ENCODE measurements around the gene CXCR4.

GRCh38 chr2:136143603-136144451 lies 25.9 kb upstream of the CXCR4 start:
- TF ChIP-seq, protein P1, sequence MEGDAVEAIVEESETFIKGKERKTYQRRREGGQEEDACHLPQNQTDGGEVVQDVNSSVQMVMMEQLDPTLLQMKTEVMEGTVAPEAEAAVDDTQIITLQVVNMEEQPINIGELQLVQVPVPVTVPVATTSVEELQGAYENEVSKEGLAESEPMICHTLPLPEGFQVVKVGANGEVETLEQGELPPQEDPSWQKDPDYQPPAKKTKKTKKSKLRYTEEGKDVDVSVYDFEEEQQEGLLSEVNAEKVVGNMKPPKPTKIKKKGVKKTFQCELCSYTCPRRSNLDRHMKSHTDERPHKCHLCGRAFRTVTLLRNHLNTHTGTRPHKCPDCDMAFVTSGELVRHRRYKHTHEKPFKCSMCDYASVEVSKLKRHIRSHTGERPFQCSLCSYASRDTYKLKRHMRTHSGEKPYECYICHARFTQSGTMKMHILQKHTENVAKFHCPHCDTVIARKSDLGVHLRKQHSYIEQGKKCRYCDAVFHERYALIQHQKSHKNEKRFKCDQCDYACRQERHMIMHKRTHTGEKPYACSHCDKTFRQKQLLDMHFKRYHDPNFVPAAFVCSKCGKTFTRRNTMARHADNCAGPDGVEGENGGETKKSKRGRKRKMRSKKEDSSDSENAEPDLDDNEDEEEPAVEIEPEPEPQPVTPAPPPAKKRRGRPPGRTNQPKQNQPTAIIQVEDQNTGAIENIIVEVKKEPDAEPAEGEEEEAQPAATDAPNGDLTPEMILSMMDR (IDR thresholded peaks at IDR 0.05) = no peak
- TF ChIP-seq POLR2A (IDR thresholded peaks at IDR 0.05) = no peak
